Prostate gland (tissue), 2 donors: Measurements from ENCODE around the gene TMEM150B.

Experiments used
- CTCF ChIP-seq, 4 experiments: fragments of 200-600 bp in 2 of 4; fragments of 450-650 bp in 2 of 4; sonication (generic) in 2 of 4; IDR thresholded peaks; 1 replicate in 3 of 4; 2 replicates in 1 of 4; pipeline ENCODE4 v1.5.1; 2016 to 2019; ENCODE audit warnings: antibody characterized with exemption in 4 of 4, mild to moderate bottlenecking in 2 of 4, moderate library complexity in 2 of 4
- POLR2A ChIP-seq: fragments of 450-650 bp; IDR thresholded peaks from one replicate; pipeline ENCODE4 v1.6.1; 2016; ENCODE audit warnings: antibody characterized with exemption, mild to moderate bottlenecking
- POLR2AphosphoS5 ChIP-seq: sonication (generic); formaldehyde crosslinking; IDR thresholded peaks from one replicate; pipeline ENCODE4 v1.6.1; 2017; ENCODE audit warnings: antibody characterized with exemption

GRCh38 chr19:55305983-55306562 is 19.1 kb downstream of the TMEM150B start:
- TF ChIP-seq CTCF (IDR thresholded peaks at IDR 0.05): no peak
- no peak for TF ChIP-seq POLR2A
- TF ChIP-seq POLR2AphosphoS5: no peak
